HG03558 (cell line): ENCODE results near the gene KXD1.
A peak's percentile ranks its signal among the peaks of the same experiment; 100 is the strongest.
"Not testable (repeated sequence)": the region's sequence is repeated elsewhere in the genome, so short reads cannot be mapped to it uniquely, and the experiment has no call there.

Experiments
- ATAC-seq: cut with Tn5 transposase; IDR thresholded peaks from one replicate; pipeline ENCODE4 v1.9.1; 2021; ENCODE audit warnings: moderate number of reproducible peaks; ENCODE audit not compliant: unreplicated experiment; ENCODE audit errors: extremely low read depth

The KXD1 gene

GRCh38 chr19:18557411-18558201 is at the start of gene KXD1:
KXD1 (plus strand) TSS chr19:18557870; CDS start chr19:18562057, 4,187 bp downstream.
- peak; percentile 82 for ATAC-seq

- no peak for ATAC-seq
Observed at GRCh38 chr19:18508585-18508984, 49.1 kb upstream of the KXD1 start.

GRCh38 chr19:18510216-18510615 is 47.5 kb upstream of the KXD1 start:
- no peak for ATAC-seq

GRCh38 chr19:18513868-18514267 is 43.8 kb upstream of the KXD1 start:
- ATAC-seq = no peak

GRCh38 chr19:18514800-18515682 is 42.6 kb upstream of the KXD1 start:
- no peak for ATAC-seq

GRCh38 chr19:18515959-18516358 is 41.7 kb upstream of the KXD1 start:
- no peak for ATAC-seq

- no peak for ATAC-seq
Observed at GRCh38 chr19:18517606-18518005, 40.1 kb upstream of the KXD1 start.

GRCh38 chr19:18518639-18519038 is 39.0 kb upstream of the KXD1 start:
- ATAC-seq = no peak

- no peak for ATAC-seq
Observed at GRCh38 chr19:18519962-18520847, 37.5 kb upstream of the KXD1 start.

GRCh38 chr19:18520848-18521691 is 36.6 kb upstream of the KXD1 start:
- no peak for ATAC-seq

- ATAC-seq = no peak
Observed at GRCh38 chr19:18521692-18522123, 36.0 kb upstream of the KXD1 start, which contains the start of gene ELL. ELL (minus strand) TSS chr19:18522070; CDS start chr19:18522055, 15 bp downstream.

- ATAC-seq = peak; percentile 72
Observed at GRCh38 chr19:18522124-18522861, 35.4 kb upstream of the KXD1 start.

GRCh38 chr19:18522862-18523440 is 34.7 kb upstream of the KXD1 start:
- not testable (repeated sequence) for ATAC-seq

GRCh38 chr19:18523841-18524240 is 33.8 kb upstream of the KXD1 start:
- ATAC-seq = no peak

- ATAC-seq = no peak
Observed at GRCh38 chr19:18526316-18526715, 31.4 kb upstream of the KXD1 start.

- no peak for ATAC-seq
Observed at GRCh38 chr19:18529782-18530181, 27.9 kb upstream of the KXD1 start.

- ATAC-seq = no peak
Observed at GRCh38 chr19:18531485-18531884, 26.2 kb upstream of the KXD1 start.

GRCh38 chr19:18532168-18532890 is 25.3 kb upstream of the KXD1 start:
- ATAC-seq = no peak
